IPS-11a (cell line): ENCODE data around the gene WWC1.

Experiments used
- H3K4me3 ChIP-seq: one replicate; pipeline ENCODE4 v1.5.1; 2013; ENCODE audit warnings: low read depth, low read length, control low read depth

WWC1 gene

GRCh38 chr5:168404365-168404764 is 112.9 kb downstream of the WWC1 start:
- H3K4me3 ChIP-seq: no peak overlapping the region

GRCh38 chr5:168407211-168407610 is 115.8 kb downstream of the WWC1 start:
- no peak overlapping the region for H3K4me3 ChIP-seq

- no peak overlapping the region for H3K4me3 ChIP-seq
Measured at GRCh38 chr5:168408561-168409305, 117.3 kb downstream of the WWC1 start.

GRCh38 chr5:168409591-168410458 is 118.4 kb downstream of the WWC1 start:
- no peak overlapping the region for H3K4me3 ChIP-seq

- no peak overlapping the region for H3K4me3 ChIP-seq
Measured at GRCh38 chr5:168411871-168412270, 120.4 kb downstream of the WWC1 start.

- no peak overlapping the region for H3K4me3 ChIP-seq
Measured at GRCh38 chr5:168413062-168413461, 121.6 kb downstream of the WWC1 start.

- H3K4me3 ChIP-seq: no peak overlapping the region
Measured at GRCh38 chr5:168413596-168413995, 122.2 kb downstream of the WWC1 start.

- H3K4me3 ChIP-seq: no peak overlapping the region
Measured at GRCh38 chr5:168415401-168415800, 124.0 kb downstream of the WWC1 start.

- H3K4me3 ChIP-seq: no peak overlapping the region
Measured at GRCh38 chr5:168415971-168416370, 124.5 kb downstream of the WWC1 start.

- H3K4me3 ChIP-seq: no peak overlapping the region
Measured at GRCh38 chr5:168417731-168418429, 126.4 kb downstream of the WWC1 start.

- H3K4me3 ChIP-seq: no peak overlapping the region
Measured at GRCh38 chr5:168420461-168420860, 129.0 kb downstream of the WWC1 start.

- H3K4me3 ChIP-seq: no peak overlapping the region
Measured at GRCh38 chr5:168422431-168422830, 131.0 kb downstream of the WWC1 start.

- H3K4me3 ChIP-seq: no peak overlapping the region
Measured at GRCh38 chr5:168423478-168423877, 132.0 kb downstream of the WWC1 start.

GRCh38 chr5:168423971-168424370 is 132.5 kb downstream of the WWC1 start:
- H3K4me3 ChIP-seq: no peak overlapping the region

GRCh38 chr5:168424594-168425323 is 133.3 kb downstream of the WWC1 start:
- H3K4me3 ChIP-seq: no peak overlapping the region

- H3K4me3 ChIP-seq: no peak overlapping the region
Measured at GRCh38 chr5:168426007-168426863, 134.8 kb downstream of the WWC1 start.

- no peak overlapping the region for H3K4me3 ChIP-seq
Measured at GRCh38 chr5:168426864-168427172, 135.4 kb downstream of the WWC1 start.

- H3K4me3 ChIP-seq: no peak overlapping the region
Measured at GRCh38 chr5:168427224-168427623, 135.8 kb downstream of the WWC1 start.

- H3K4me3 ChIP-seq: no peak overlapping the region
Measured at GRCh38 chr5:168428552-168428951, 137.1 kb downstream of the WWC1 start.

GRCh38 chr5:168430296-168430695 is 138.9 kb downstream of the WWC1 start:
- H3K4me3 ChIP-seq: no peak overlapping the region
